A549 (cell line): Measurements from ENCODE around the gene RERE. TPM values are rescaled to one million over a fixed set of nuclear protein-coding genes. Genes with fewer than 3 reads are reported as not detected.

Source experiments
- ATAC-seq, 2 experiments: fragments of 200-7000 bp in 1 of 2; fragments of >200 bp in 1 of 2; cut with Nextera tagmentation in 1 of 2; cut with Tn5 transposase in 1 of 2; 3 replicates each; pipeline versions ENCODE4 v1.8.0 to v1.9.1; 2018 to 2020; ENCODE audit warnings: mild to moderate bottlenecking in 1 of 2, moderate library complexity in 1 of 2
- CTCF ChIA-PET: fragments of 300-600 bp; sonication (Branson Sonifier 250); formaldehyde crosslinking; extraction: SDS; loops from one replicate; lab custom pipeline; 2021; ENCODE audit warnings: antibody characterized with exemption, inconsistent platforms; lab: Yijun Ruan, JAX
- POLR2A ChIA-PET: fragments of 350-600 bp; formaldehyde crosslinking; extraction: SDS; loops from one replicate; lab custom pipeline; 2021; ENCODE audit warnings: antibody characterized with exemption, inconsistent platforms; lab: Yijun Ruan, JAX
- DNase-seq, 2 experiments: peaks; one replicate each; pipeline versions ENCODE4 v3.0.0 to v3.0.0-alpha.2; 2011 to 2016; ENCODE audit warnings: low read depth in 1 of 2, low spot score in 1 of 2
- FAIRE-seq: peaks from 2 replicates; lab custom pipeline; 2011; peaks lifted over from hg19 to GRCh38; lab: Jason Lieb, UNC
- H3K27ac ChIP-seq, 2 experiments: fragments of >200 bp; sonication (Bioruptor Twin); formaldehyde crosslinking; 3 replicates each; pipeline ENCODE4 v1.5.1; 2016 to 2017
- H3K4me1 ChIP-seq: fragments of >200 bp; sonication (Bioruptor Twin); formaldehyde crosslinking; 3 replicates; pipeline ENCODE4 v1.6.1; 2016
- H3K4me2 ChIP-seq: fragments of >200 bp; sonication (Bioruptor Twin); formaldehyde crosslinking; 3 replicates; pipeline ENCODE4 v1.6.1; 2016
- H3K4me3 ChIP-seq: fragments of >200 bp; sonication (Bioruptor Twin); formaldehyde crosslinking; 3 replicates; pipeline ENCODE4 v1.5.1; 2016
- H3K9me3 ChIP-seq: fragments of >200 bp; sonication (Bioruptor Twin); formaldehyde crosslinking; 3 replicates; pipeline ENCODE4 v1.6.1; 2016
- CBX2 ChIP-seq: fragments of 200-600 bp; sonication (generic); IDR thresholded peaks from 2 replicates; pipeline ENCODE4 v1.6.1; 2016; ENCODE audit warnings: low read depth, mild to moderate bottlenecking, borderline replicate concordance
- CBX8 ChIP-seq: fragments of 200-600 bp; sonication (generic); IDR thresholded peaks from 2 replicates; pipeline ENCODE4 v1.6.1; 2016
- CEBPB ChIP-seq, 2 experiments: fragments of >200 bp in 1 of 2; sonication (Bioruptor Twin) in 1 of 2; formaldehyde crosslinking in 1 of 2; IDR thresholded peaks; 2 replicates each; pipeline ENCODE4 v1.6.1; 2012 to 2016
- CHD4 ChIP-seq: fragments of 200-600 bp; sonication (generic); IDR thresholded peaks from 2 replicates; pipeline ENCODE4 v1.6.1; 2016; ENCODE audit warnings: antibody characterized with exemption, mild to moderate bottlenecking, borderline replicate concordance
- CTCF ChIP-seq: fragments of >200 bp; sonication (Bioruptor Twin); formaldehyde crosslinking; IDR thresholded peaks from 3 replicates; pipeline ENCODE4 v1.5.1; 2016
- E2F6 ChIP-seq: IDR thresholded peaks from 2 replicates; pipeline ENCODE4 v1.6.1; 2012; ENCODE audit warnings: low read depth, borderline replicate concordance
- EHF ChIP-seq: fragments of 250-450 bp; sonication (Bioruptor Pico); IDR thresholded peaks from 2 replicates; pipeline ENCODE4 v1.5.0; 2020; ENCODE audit warnings: mild to moderate bottlenecking
- FOSL2 ChIP-seq, 2 experiments: fragments of 450-650 bp in 1 of 2; fragments of >200 bp in 1 of 2; sonication (Bioruptor Twin) in 1 of 2; formaldehyde crosslinking; IDR thresholded peaks; 2 replicates each; pipeline versions ENCODE4 v1.5.0 to v1.6.1; 2016 to 2020; ENCODE audit warnings: mild to moderate bottlenecking in 1 of 2, moderate library complexity in 1 of 2
- GATA3 ChIP-seq: IDR thresholded peaks from 2 replicates; pipeline ENCODE4 v1.6.1; 2012; ENCODE audit warnings: borderline replicate concordance
- HEYL ChIP-seq: fragments of 250-450 bp; sonication (Bioruptor Pico); IDR thresholded peaks from 2 replicates; pipeline ENCODE4 v1.8.0; 2021; ENCODE audit warnings: mild to moderate bottlenecking, moderate library complexity
- JUN ChIP-seq, 2 experiments: fragments of >200 bp; sonication (Bioruptor Twin); formaldehyde crosslinking; IDR thresholded peaks; 2 replicates in 1 of 2; 3 replicates in 1 of 2; pipeline ENCODE4 v1.6.1; 2016 to 2017
- JUNB ChIP-seq: fragments of >200 bp; sonication (Bioruptor Twin); formaldehyde crosslinking; IDR thresholded peaks from 2 replicates; pipeline ENCODE4 v1.6.1; 2016
- MAX ChIP-seq: IDR thresholded peaks from 2 replicates; pipeline ENCODE4 v1.6.1; 2012
- RCOR1 ChIP-seq: fragments of 150-350 bp; IDR thresholded peaks from 2 replicates; pipeline ENCODE4 v1.6.1; 2014; ENCODE audit warnings: antibody characterized with exemption, low read length, low read depth
- RNF2 ChIP-seq: fragments of 200-600 bp; sonication (generic); IDR thresholded peaks from 2 replicates; pipeline ENCODE4 v1.6.1; 2016; ENCODE audit warnings: low read depth, mild to moderate bottlenecking, antibody characterized with exemption, moderate library complexity, borderline replicate concordance
- SMC3 ChIP-seq: fragments of >200 bp; sonication (Bioruptor Twin); formaldehyde crosslinking; IDR thresholded peaks from 3 replicates; pipeline ENCODE4 v1.6.1; 2018; ENCODE audit warnings: inconsistent platforms
- ZNF302 ChIP-seq: fragments of 250-450 bp; sonication (Bioruptor Pico); IDR thresholded peaks from 2 replicates; pipeline ENCODE4 v1.9.0; 2021; ENCODE audit warnings: inconsistent platforms, mild to moderate bottlenecking, moderate library complexity
- ZSCAN20 ChIP-seq: fragments of 250-450 bp; sonication (Bioruptor Pico); IDR thresholded peaks from 2 replicates; pipeline ENCODE4 v1.8.0; 2022; ENCODE audit warnings: mild to moderate bottlenecking, moderate library complexity
- WGBS: methylation state at CpG from one replicate; pipeline ENCODE4 v1.1.6; 2017; ENCODE audit errors: missing lambda C conversion rate; 5-methylcytosine and 5-hydroxymethylcytosine counted together
- polyA plus RNA-seq, 4 experiments: library from polyadenylated mRNA; depleted of rRNA in 3 of 4; stranded (reverse); fragments of >200 nt; fragmentation: RNase III in 1 of 4; extraction: RNeasy Plus Mini Kit Qiagen cat#74134 plus additional on column Dnase treatment in 1 of 4; gene quantifications; 2 replicates in 3 of 4; 3 replicates in 1 of 4; pipeline ENCODE4 v1.2.3, GENCODE V29; 2011 to 2017
- TF ChIP-seq, protein P1 (sequence below): fragments of 150-350 bp; IDR thresholded peaks from 2 replicates; pipeline ENCODE4 v1.6.1; 2014; ENCODE audit warnings: low read depth, mild to moderate bottlenecking, low read length
- TF ChIP-seq, protein P2 (sequence below): fragments of >200 bp; sonication (Bioruptor Twin); formaldehyde crosslinking; IDR thresholded peaks from 2 replicates; pipeline ENCODE4 v1.6.1; 2016
- TF ChIP-seq, protein P3 (sequence below): fragments of 450-650 bp; IDR thresholded peaks from 2 replicates; pipeline ENCODE4 v1.6.1; 2014; ENCODE audit warnings: antibody characterized with exemption

RERE gene
- polyA plus RNA-seq, 2 of the 4 experiments (the other 2 are of a cell fraction) = 12.6 to 28.6 TPM

GRCh38 chr1:8361198-8361849 lies 456.1 kb downstream of the RERE start:
- no peak for TF ChIP-seq CBX8
- no peak for TF ChIP-seq CTCF
- TF ChIP-seq, protein P1, sequence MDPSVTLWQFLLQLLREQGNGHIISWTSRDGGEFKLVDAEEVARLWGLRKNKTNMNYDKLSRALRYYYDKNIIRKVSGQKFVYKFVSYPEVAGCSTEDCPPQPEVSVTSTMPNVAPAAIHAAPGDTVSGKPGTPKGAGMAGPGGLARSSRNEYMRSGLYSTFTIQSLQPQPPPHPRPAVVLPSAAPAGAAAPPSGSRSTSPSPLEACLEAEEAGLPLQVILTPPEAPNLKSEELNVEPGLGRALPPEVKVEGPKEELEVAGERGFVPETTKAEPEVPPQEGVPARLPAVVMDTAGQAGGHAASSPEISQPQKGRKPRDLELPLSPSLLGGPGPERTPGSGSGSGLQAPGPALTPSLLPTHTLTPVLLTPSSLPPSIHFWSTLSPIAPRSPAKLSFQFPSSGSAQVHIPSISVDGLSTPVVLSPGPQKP = no peak
- TF ChIP-seq, protein P2, sequence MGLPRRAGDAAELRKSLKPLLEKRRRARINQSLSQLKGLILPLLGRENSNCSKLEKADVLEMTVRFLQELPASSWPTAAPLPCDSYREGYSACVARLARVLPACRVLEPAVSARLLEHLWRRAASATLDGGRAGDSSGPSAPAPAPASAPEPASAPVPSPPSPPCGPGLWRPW = no peak
- TF ChIP-seq, protein P3, sequence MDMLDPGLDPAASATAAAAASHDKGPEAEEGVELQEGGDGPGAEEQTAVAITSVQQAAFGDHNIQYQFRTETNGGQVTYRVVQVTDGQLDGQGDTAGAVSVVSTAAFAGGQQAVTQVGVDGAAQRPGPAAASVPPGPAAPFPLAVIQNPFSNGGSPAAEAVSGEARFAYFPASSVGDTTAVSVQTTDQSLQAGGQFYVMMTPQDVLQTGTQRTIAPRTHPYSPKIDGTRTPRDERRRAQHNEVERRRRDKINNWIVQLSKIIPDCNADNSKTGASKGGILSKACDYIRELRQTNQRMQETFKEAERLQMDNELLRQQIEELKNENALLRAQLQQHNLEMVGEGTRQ = no peak
- TF ChIP-seq CEBPB (IDR thresholded peaks at IDR 0.05) = no peak
- no peak for TF ChIP-seq JUN (IDR thresholded peaks at IDR 0.05)
- TF ChIP-seq JUNB = no peak
- POLR2A ChIA-PET = no interaction called here

GRCh38 chr1:8360493-8361197 lies 456.8 kb downstream of the RERE start:
- TF ChIP-seq RCOR1 (no peak), ZNF302 (CRISPR knock-in tag) (no peak), ZSCAN20 (no peak)
- TF ChIP-seq, all 56 proteins: peak for 0
- WGBS = 100% methylated on average over 6 of the region's 26 CpGs
- H3K27ac ChIP-seq = no peak overlapping the region
- no peaks in the 10 kb centered on the region for H3K9me3 ChIP-seq
- no peak overlapping the region for H3K4me3 ChIP-seq
- H3K4me1 ChIP-seq = peaks cover 4% of the 10 kb centered on the region; the same call in 1 of the 3 replicates
- H3K4me2 ChIP-seq = no peak overlapping the region
- CTCF ChIA-PET = interaction anchor here (0.6 to 0.7 kb wide), 2 partner anchors 385 to 1405 kb away, joined by 3 read pairs; no protein-coding TSS in a partner anchor
- POLR2A ChIA-PET = no interaction called here
- FAIRE-seq = no peak
- no peak for DNase-seq
- ATAC-seq = no peak

More at GRCh38 chr1:8361198-8361849, 456.1 kb downstream of the RERE start:
- ATAC-seq = no peak
- H3K9me3 ChIP-seq = no peaks in the 10 kb centered on the region
- no peak for DNase-seq
- H3K4me3 ChIP-seq = no peak overlapping the region
- CTCF ChIA-PET = interaction anchor here (0.6 to 5.6 kb wide), 3 partner anchors 11 to 1406 kb away, joined by 3 to 36 read pairs (median 3); no protein-coding TSS in a partner anchor
- H3K27ac ChIP-seq = no peak overlapping the region
- WGBS = 91% methylated on average over 16 of the region's 21 CpGs
- no peak for FAIRE-seq
- peaks cover 4% of the 10 kb centered on the region; the same call in 1 of the 3 replicates for H3K4me1 ChIP-seq
- H3K4me2 ChIP-seq = no peak overlapping the region

GRCh38 chr1:8359617-8360481 lies 457.6 kb downstream of the RERE start:
- no peak for DNase-seq
- Histone ChIP-seq H3K4me2 (no peak overlapping the region), H3K27ac (no peak overlapping the region), H3K9me3 (no peaks in the 10 kb centered on the region), H3K4me1 (peaks cover 3% of the 10 kb centered on the region; the same call in 1 of the 3 replicates), H3K4me3 (no peak overlapping the region)
- ATAC-seq = no peak
- ChIA-PET CTCF (interaction anchor here (1.1 to 2.5 kb wide), 3 partner anchors 10 to 489 kb away, joined by 4 to 8 read pairs (median 5); no protein-coding TSS in a partner anchor), POLR2A (no interaction called here)
- TF ChIP-seq, protein P2 = no peak
- TF ChIP-seq FOSL2 (IDR thresholded peaks at IDR 0.05) (no peak), FOSL2 (CRISPR knock-in tag; IDR thresholded peaks at IDR 0.05) (no peak), GATA3 (no peak), SMC3 (no peak), JUNB (no peak), EHF (CRISPR knock-in tag) (no peak), CBX2 (no peak), MAX (no peak), E2F6 (no peak), ZSCAN20 (no peak), HEYL (no peak), CHD4 (no peak), RNF2 (no peak), JUN (IDR thresholded peaks at IDR 0.05) (no peak)
- TF ChIP-seq, protein P1 = no peak
- FAIRE-seq = no peak
- WGBS = 95% methylated on average over 24 of the region's 44 CpGs
